Peyer's patch (tissue), 4 donors: ENCODE data around the gene ANK2. TPM values are rescaled to one million over a fixed set of nuclear protein-coding genes. Genes with fewer than 3 reads are reported as not detected.

Source experiments
- DNase-seq, 3 donors: peaks; one replicate each; pipeline ENCODE4 v3.0.0-alpha.2; 2017 to 2019
- H3K27ac ChIP-seq, 4 donors: fragments of 200-600 bp; sonication (generic); one replicate each; pipeline ENCODE4 v1.5.1; 2016 to 2019
- H3K27me3 ChIP-seq, 2 donors: fragments of 200-600 bp; sonication (generic); one replicate each; pipeline ENCODE4 v1.5.1; 2019
- H3K36me3 ChIP-seq, 3 donors: fragments of 200-600 bp; sonication (generic); one replicate each; pipeline ENCODE4 v1.5.1; 2016 to 2019
- H3K4me1 ChIP-seq, 4 donors: fragments of 200-600 bp; sonication (generic); one replicate each; pipeline ENCODE4 v1.5.1; 2016 to 2019
- H3K4me3 ChIP-seq, 4 donors: fragments of 200-600 bp; sonication (generic); 1 replicate in 3 of 4; 2 replicates in 1 of 4; pipeline ENCODE4 v1.5.1; 2016 to 2019; ENCODE audit warnings: mild to moderate bottlenecking in 1 of 4
- H3K9me3 ChIP-seq, 4 donors: fragments of 200-600 bp; sonication (generic); one replicate each; pipeline ENCODE4 v1.5.1; 2016 to 2019; ENCODE audit warnings: mild to moderate bottlenecking in 1 of 4
- CTCF ChIP-seq, 6 experiments: fragments of 450-650 bp in 4 of 6; fragments of 200-600 bp in 2 of 6; sonication (generic) in 1 of 6; IDR thresholded peaks; one replicate each; pipeline ENCODE4 v1.5.1; 2017 to 2019; ENCODE audit warnings: antibody characterized with exemption in 6 of 6, mild to moderate bottlenecking in 3 of 6, moderate library complexity in 1 of 6
- POLR2A ChIP-seq, 2 donors: fragments of 450-650 bp; IDR thresholded peaks; one replicate each; pipeline ENCODE4 v1.5.1; 2017; ENCODE audit warnings: antibody characterized with exemption in 2 of 2, mild to moderate bottlenecking in 2 of 2, moderate library complexity in 2 of 2
- total RNA-seq, 4 donors: library from RNA; depleted of rRNA; stranded (reverse); fragments of >200 nt; gene quantifications; one replicate each; pipeline ENCODE4 v1.1.0, GENCODE V29; 2016

Gene ANK2
- total RNA-seq, 4 donors from 2014 or later: 5.3 to 85.0 (median 21.1) TPM

- H3K9me3 ChIP-seq: no peaks in the 10 kb centered on the region
These were observed 41.3 kb upstream of the ANK2 start for GRCh38 chr4:113008135-113008534.

GRCh38 chr4:113008716-113009115 is 40.7 kb upstream of the ANK2 start:
- Histone ChIP-seq H3K4me1 (no peaks in the 10 kb centered on the region), H3K36me3 (no peaks in the 10 kb centered on the region), H3K27me3 (no peaks in the 10 kb centered on the region), H3K27ac (no peak overlapping the region), H3K4me3 (no peak overlapping the region), H3K9me3 (no peaks in the 10 kb centered on the region)
- no peak for DNase-seq
- TF ChIP-seq CTCF (IDR thresholded peaks at IDR 0.05): no peak
- TF ChIP-seq POLR2A (IDR thresholded peaks at IDR 0.05): no peak

More at GRCh38 chr4:113008135-113008534, 41.3 kb upstream of the ANK2 start:
- no peak for DNase-seq
- no peaks in the 10 kb centered on the region for H3K4me1 ChIP-seq
- no peak overlapping the region for H3K27ac ChIP-seq
- no peaks in the 10 kb centered on the region for H3K36me3 ChIP-seq
- H3K4me3 ChIP-seq: no peak overlapping the region
- H3K27me3 ChIP-seq: no peaks in the 10 kb centered on the region
- TF ChIP-seq CTCF (IDR thresholded peaks at IDR 0.05) (no peak), POLR2A (IDR thresholded peaks at IDR 0.05) (no peak)

- no peak for DNase-seq
- H3K4me1 ChIP-seq: no peaks in the 10 kb centered on the region
- H3K27ac ChIP-seq: no peak overlapping the region
- no peaks in the 10 kb centered on the region for H3K9me3 ChIP-seq
- TF ChIP-seq POLR2A (IDR thresholded peaks at IDR 0.05) (no peak), CTCF (IDR thresholded peaks at IDR 0.05) (no peak)
- no peaks in the 10 kb centered on the region for H3K36me3 ChIP-seq
- no peaks in the 10 kb centered on the region for H3K27me3 ChIP-seq
- no peak overlapping the region for H3K4me3 ChIP-seq
These were observed 40.0 kb upstream of the ANK2 start for GRCh38 chr4:113009461-113009860.

- no peak for TF ChIP-seq CTCF (IDR thresholded peaks at IDR 0.05)
- no peak for TF ChIP-seq POLR2A (IDR thresholded peaks at IDR 0.05)
- no peak overlapping the region for H3K4me3 ChIP-seq
- H3K27me3 ChIP-seq: no peaks in the 10 kb centered on the region
- H3K4me1 ChIP-seq: no peaks in the 10 kb centered on the region
- no peaks in the 10 kb centered on the region for H3K36me3 ChIP-seq
- no peak overlapping the region for H3K27ac ChIP-seq
- no peaks in the 10 kb centered on the region for H3K9me3 ChIP-seq
- no peak for DNase-seq
These were observed 37.2 kb upstream of the ANK2 start for GRCh38 chr4:113012122-113012725.

- Histone ChIP-seq H3K27ac (no peak overlapping the region), H3K36me3 (no peaks in the 10 kb centered on the region), H3K4me1 (no peaks in the 10 kb centered on the region), H3K27me3 (no peaks in the 10 kb centered on the region), H3K4me3 (no peak overlapping the region), H3K9me3 (no peaks in the 10 kb centered on the region)
- TF ChIP-seq CTCF (IDR thresholded peaks at IDR 0.05) (no peak), POLR2A (IDR thresholded peaks at IDR 0.05) (no peak)
- DNase-seq: no peak
These were observed 36.7 kb upstream of the ANK2 start for GRCh38 chr4:113012786-113013185.

GRCh38 chr4:113013751-113014150 is 35.7 kb upstream of the ANK2 start:
- H3K27ac ChIP-seq: no peak overlapping the region
- no peak for DNase-seq
- TF ChIP-seq POLR2A (IDR thresholded peaks at IDR 0.05) (no peak), CTCF (IDR thresholded peaks at IDR 0.05) (no peak)
- no peaks in the 10 kb centered on the region for H3K27me3 ChIP-seq
- no peak overlapping the region for H3K4me3 ChIP-seq
- H3K9me3 ChIP-seq: no peaks in the 10 kb centered on the region
- H3K4me1 ChIP-seq: no peaks in the 10 kb centered on the region
- no peaks in the 10 kb centered on the region for H3K36me3 ChIP-seq
